HepG2 (cell line): Measurements from ENCODE around the gene CCDC117. TPM values are rescaled to one million over a fixed set of nuclear protein-coding genes. Genes with fewer than 3 reads are reported as not detected.
A peak's percentile ranks its signal among the peaks of the same experiment; 100 is the strongest.

ENCODE experiments used
- ATF3 ChIP-seq: sonication (generic); formaldehyde crosslinking; IDR thresholded peaks from 2 replicates; pipeline ENCODE4 v1.4.0; 2020; ENCODE audit warnings: missing genetic modification reagents
- CENPX ChIP-seq: sonication (generic); formaldehyde crosslinking; IDR thresholded peaks from 2 replicates; pipeline ENCODE4 v1.9.0; 2021; ENCODE audit warnings: mild to moderate bottlenecking, missing genetic modification reagents, moderate library complexity
- FOXO1 ChIP-seq: sonication (generic); formaldehyde crosslinking; IDR thresholded peaks from 2 replicates; pipeline ENCODE4 v1.4.0; 2020; ENCODE audit warnings: missing genetic modification reagents
- KDM3A ChIP-seq: IDR thresholded peaks from 2 replicates; pipeline ENCODE4 v1.6.1; 2018; ENCODE audit warnings: low read depth, missing compliant biosample characterization
- ZBTB39 ChIP-seq: sonication (generic); formaldehyde crosslinking; IDR thresholded peaks from 2 replicates; pipeline ENCODE4 v1.5.0; 2020; ENCODE audit warnings: missing genetic modification reagents
- ZNF10 ChIP-seq: sonication (generic); formaldehyde crosslinking; IDR thresholded peaks from 2 replicates; pipeline ENCODE4 v1.4.0; 2020; ENCODE audit warnings: mild to moderate bottlenecking, low read depth, missing genetic modification reagents, borderline replicate concordance
- ZNF225 ChIP-seq: sonication (generic); formaldehyde crosslinking; IDR thresholded peaks from 2 replicates; pipeline ENCODE4 v1.4.0; 2020; ENCODE audit warnings: mild to moderate bottlenecking, missing genetic modification reagents
- ZNF577 ChIP-seq: sonication (generic); formaldehyde crosslinking; IDR thresholded peaks from 2 replicates; pipeline ENCODE4 v1.4.0; 2020; ENCODE audit warnings: mild to moderate bottlenecking, low read depth, missing genetic modification reagents, borderline replicate concordance
- ZNF607 ChIP-seq: sonication (generic); formaldehyde crosslinking; IDR thresholded peaks from 2 replicates; pipeline ENCODE4 v1.5.1; 2020; ENCODE audit warnings: missing genetic modification reagents, mild to moderate bottlenecking, borderline replicate concordance
- ZNF619 ChIP-seq: sonication (generic); formaldehyde crosslinking; IDR thresholded peaks from 2 replicates; pipeline ENCODE4 v1.4.0; 2020; ENCODE audit warnings: mild to moderate bottlenecking, missing genetic modification reagents
- polyA plus RNA-seq, 8 experiments: library from polyadenylated mRNA; depleted of rRNA in 3 of 8; stranded (reverse) in 7 of 8; unstranded in 1 of 8; fragments of >200 nt; fragmentation: Illumina TruSeq in 4 of 8; extraction: Trizol in 4 of 8; gene quantifications; 2 replicates each; pipeline versions ENCODE4 v1.2.1 to v1.2.3, GENCODE V29; 2011 to 2016; ENCODE audit warnings: low read depth in 4 of 8, missing spikeins in 1 of 8, mixed read lengths in 1 of 8; ENCODE audit not compliant: insufficient read depth in 1 of 8
- total RNA-seq, 5 experiments: library from RNA; depleted of rRNA; stranded (reverse); fragments of >200 nt; fragmentation: Illumina TruSeq; extraction: Trizol; gene quantifications; 2 replicates each; pipeline ENCODE4 v1.2.3, GENCODE V29; 2016; ENCODE audit warnings: low read depth in 1 of 5
- TF ChIP-seq, protein P1 (sequence below): sonication (generic); formaldehyde crosslinking; IDR thresholded peaks from 2 replicates; pipeline ENCODE4 v1.5.1; 2020; ENCODE audit warnings: mild to moderate bottlenecking, missing genetic modification reagents, borderline replicate concordance
- TF ChIP-seq, protein P2 (sequence below): sonication (generic); formaldehyde crosslinking; IDR thresholded peaks from 2 replicates; pipeline ENCODE4 v1.4.0; 2020; ENCODE audit warnings: missing genetic modification reagents
- TF ChIP-seq, protein P3 (sequence below): IDR thresholded peaks from 2 replicates; pipeline ENCODE4 v1.6.1; 2012; ENCODE audit warnings: low read depth, low read length, improper control_type of control experiment

Gene CCDC117
- total and polyA plus RNA-seq, 2 of the 13 experiments (the other 11 are each of a cell fraction or from before 2014, with no cell fraction given), result 12.6 to 34.2 TPM

DNA sequence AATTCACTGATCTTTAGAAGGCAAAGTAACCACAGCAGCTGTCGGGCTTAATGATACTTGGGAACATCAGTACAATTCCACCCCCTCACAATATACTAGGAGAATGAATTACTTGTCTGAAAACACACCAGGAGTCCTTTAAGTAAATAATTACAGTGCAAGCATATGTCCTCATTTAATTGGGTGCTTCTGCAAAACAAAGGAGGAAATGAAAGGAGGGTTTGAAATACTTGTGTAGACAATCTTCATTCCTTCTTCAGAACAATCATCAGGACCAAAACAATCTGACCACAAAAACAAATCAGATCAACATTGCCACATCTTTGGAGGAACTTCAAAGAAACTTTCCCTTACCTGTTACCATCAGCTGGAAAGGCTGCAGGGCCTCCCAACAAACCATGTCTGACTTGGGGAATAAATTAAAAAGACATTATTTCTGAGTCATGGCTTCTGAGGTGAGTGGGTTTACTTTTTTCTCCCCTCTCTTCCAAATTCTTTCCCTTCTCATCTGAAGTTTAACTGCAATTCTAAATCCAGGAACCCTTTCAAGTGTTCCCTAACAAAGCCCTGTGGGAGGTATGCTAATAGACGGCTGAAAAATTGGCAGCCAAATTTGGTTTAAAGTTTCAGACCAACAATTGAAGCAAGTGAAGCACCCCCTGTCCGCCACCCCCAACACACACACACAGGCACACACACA is 12.5 kb upstream of the CCDC117 start (continued):
- TF ChIP-seq, protein P1, sequence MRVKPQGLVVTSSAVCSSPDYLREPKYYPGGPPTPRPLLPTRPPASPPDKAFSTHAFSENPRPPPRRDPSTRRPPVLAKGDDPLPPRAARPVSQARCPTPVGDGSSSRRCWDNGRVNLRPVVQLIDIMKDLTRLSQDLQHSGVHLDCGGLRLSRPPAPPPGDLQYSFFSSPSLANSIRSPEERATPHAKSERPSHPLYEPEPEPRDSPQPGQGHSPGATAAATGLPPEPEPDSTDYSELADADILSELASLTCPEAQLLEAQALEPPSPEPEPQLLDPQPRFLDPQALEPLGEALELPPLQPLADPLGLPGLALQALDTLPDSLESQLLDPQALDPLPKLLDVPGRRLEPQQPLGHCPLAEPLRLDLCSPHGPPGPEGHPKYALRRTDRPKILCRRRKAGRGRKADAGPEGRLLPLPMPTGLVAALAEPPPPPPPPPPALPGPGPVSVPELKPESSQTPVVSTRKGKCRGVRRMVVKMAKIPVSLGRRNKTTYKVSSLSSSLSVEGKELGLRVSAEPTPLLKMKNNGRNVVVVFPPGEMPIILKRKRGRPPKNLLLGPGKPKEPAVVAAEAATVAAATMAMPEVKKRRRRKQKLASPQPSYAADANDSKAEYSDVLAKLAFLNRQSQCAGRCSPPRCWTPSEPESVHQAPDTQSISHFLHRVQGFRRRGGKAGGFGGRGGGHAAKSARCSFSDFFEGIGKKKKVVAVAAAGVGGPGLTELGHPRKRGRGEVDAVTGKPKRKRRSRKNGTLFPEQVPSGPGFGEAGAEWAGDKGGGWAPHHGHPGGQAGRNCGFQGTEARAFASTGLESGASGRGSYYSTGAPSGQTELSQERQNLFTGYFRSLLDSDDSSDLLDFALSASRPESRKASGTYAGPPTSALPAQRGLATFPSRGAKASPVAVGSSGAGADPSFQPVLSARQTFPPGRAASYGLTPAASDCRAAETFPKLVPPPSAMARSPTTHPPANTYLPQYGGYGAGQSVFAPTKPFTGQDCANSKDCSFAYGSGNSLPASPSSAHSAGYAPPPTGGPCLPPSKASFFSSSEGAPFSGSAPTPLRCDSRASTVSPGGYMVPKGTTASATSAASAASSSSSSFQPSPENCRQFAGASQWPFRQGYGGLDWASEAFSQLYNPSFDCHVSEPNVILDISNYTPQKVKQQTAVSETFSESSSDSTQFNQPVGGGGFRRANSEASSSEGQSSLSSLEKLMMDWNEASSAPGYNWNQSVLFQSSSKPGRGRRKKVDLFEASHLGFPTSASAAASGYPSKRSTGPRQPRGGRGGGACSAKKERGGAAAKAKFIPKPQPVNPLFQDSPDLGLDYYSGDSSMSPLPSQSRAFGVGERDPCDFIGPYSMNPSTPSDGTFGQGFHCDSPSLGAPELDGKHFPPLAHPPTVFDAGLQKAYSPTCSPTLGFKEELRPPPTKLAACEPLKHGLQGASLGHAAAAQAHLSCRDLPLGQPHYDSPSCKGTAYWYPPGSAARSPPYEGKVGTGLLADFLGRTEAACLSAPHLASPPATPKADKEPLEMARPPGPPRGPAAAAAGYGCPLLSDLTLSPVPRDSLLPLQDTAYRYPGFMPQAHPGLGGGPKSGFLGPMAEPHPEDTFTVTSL, result no peak; the same call in 1 of the 2 replicates
- TF ChIP-seq ZNF607 (CRISPR knock-in tag) (no peak), ZBTB39 (CRISPR knock-in tag) (no peak), ZNF577 (CRISPR knock-in tag) (no peak), ZNF10 (no peak), CENPX (CRISPR knock-in tag) (no peak), KDM3A (CRISPR knock-in tag) (no peak), FOXO1 (CRISPR knock-in tag) (peak; percentile 77), ATF3 (CRISPR knock-in tag) (no peak), ZNF225 (CRISPR knock-in tag) (no peak), ZNF619 (CRISPR knock-in tag) (no peak)
- TF ChIP-seq, protein P2, sequence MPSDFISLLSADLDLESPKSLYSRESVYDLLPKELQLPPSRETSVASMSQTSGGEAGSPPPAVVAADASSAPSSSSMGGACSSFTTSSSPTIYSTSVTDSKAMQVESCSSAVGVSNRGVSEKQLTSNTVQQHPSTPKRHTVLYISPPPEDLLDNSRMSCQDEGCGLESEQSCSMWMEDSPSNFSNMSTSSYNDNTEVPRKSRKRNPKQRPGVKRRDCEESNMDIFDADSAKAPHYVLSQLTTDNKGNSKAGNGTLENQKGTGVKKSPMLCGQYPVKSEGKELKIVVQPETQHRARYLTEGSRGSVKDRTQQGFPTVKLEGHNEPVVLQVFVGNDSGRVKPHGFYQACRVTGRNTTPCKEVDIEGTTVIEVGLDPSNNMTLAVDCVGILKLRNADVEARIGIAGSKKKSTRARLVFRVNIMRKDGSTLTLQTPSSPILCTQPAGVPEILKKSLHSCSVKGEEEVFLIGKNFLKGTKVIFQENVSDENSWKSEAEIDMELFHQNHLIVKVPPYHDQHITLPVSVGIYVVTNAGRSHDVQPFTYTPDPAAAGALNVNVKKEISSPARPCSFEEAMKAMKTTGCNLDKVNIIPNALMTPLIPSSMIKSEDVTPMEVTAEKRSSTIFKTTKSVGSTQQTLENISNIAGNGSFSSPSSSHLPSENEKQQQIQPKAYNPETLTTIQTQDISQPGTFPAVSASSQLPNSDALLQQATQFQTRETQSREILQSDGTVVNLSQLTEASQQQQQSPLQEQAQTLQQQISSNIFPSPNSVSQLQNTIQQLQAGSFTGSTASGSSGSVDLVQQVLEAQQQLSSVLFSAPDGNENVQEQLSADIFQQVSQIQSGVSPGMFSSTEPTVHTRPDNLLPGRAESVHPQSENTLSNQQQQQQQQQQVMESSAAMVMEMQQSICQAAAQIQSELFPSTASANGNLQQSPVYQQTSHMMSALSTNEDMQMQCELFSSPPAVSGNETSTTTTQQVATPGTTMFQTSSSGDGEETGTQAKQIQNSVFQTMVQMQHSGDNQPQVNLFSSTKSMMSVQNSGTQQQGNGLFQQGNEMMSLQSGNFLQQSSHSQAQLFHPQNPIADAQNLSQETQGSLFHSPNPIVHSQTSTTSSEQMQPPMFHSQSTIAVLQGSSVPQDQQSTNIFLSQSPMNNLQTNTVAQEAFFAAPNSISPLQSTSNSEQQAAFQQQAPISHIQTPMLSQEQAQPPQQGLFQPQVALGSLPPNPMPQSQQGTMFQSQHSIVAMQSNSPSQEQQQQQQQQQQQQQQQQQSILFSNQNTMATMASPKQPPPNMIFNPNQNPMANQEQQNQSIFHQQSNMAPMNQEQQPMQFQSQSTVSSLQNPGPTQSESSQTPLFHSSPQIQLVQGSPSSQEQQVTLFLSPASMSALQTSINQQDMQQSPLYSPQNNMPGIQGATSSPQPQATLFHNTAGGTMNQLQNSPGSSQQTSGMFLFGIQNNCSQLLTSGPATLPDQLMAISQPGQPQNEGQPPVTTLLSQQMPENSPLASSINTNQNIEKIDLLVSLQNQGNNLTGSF, result no peak
- TF ChIP-seq, protein P3, sequence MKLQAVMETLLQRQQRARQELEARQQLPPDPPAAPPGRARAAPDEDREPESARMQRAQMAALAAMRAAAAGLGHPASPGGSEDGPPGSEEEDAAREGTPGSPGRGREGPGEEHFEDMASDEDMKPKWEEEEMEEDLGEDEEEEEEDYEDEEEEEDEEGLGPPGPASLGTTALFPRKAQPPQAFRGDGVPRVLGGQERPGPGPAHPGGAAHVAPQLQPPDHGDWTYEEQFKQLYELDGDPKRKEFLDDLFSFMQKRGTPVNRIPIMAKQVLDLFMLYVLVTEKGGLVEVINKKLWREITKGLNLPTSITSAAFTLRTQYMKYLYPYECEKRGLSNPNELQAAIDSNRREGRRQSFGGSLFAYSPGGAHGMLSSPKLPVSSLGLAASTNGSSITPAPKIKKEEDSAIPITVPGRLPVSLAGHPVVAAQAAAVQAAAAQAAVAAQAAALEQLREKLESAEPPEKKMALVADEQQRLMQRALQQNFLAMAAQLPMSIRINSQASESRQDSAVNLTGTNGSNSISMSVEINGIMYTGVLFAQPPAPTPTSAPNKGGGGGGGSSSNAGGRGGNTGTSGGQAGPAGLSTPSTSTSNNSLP, result peak; percentile 61
